Measurements from ENCODE around the gene PPP1R14D.

Gene PPP1R14D

DNA sequence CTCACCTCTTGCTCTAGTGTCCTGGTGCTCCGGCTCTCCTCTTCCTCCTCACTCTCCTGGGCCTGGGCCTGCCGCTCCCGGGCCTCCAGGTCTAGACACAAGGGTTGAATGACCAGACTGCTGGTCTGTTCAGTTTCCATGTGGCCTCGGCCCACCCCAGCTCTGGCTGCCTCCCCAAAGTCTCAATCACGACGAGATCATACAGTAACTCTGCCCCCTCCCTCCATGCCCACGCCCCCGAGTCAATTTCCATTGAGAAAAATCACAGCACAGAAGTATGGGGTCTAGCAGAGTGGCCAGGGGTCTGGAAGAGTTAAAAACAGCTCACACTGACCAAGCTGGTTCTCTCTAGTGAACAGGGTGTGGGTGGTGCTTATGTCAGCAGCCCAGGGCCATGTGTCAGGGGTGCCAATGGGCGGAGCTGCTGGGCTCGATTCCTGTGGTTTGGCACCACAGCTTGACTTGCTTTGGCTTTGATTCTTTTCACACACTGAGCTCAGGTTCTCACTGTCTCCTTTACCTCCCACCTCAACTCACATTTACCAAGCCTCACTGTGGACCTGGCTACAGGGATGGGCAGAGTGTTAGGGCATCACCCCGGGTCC lies 51.9 kb downstream of the PPP1R14D start:
- DNase-seq: no peak

- no peak for DNase-seq
Observed at GRCh38 chr15:40775740-40776536, 52.6 kb downstream of the PPP1R14D start.

DNA sequence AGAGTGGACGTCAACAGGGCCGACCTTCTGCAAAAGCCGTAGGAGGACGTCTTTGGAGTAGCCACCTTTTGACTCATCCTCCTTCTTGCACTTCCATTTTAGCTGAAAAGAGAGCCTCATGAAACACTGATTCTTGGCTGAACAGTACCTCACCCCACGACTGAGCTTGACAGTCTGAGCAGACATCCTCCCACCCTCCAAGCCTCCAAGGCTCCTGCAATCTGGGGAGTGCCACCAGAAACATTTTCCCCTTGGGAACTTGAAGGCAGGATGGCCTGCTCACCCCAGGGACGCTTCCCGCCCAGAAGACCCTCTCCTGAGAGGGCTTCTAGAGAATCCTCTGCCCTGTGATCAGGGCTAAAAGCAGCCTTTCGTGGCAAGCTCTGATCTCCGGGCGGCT lies 53.5 kb downstream of the PPP1R14D start:
- no peak for DNase-seq

- no peak for DNase-seq
Observed at GRCh38 chr15:40773902-40774301, 54.6 kb downstream of the PPP1R14D start.

GRCh38 chr15:40773496-40773895 lies 55.0 kb downstream of the PPP1R14D start:
- no peak for DNase-seq

- no peak for DNase-seq
Observed at GRCh38 chr15:40772014-40772413, 56.5 kb downstream of the PPP1R14D start.

DNA sequence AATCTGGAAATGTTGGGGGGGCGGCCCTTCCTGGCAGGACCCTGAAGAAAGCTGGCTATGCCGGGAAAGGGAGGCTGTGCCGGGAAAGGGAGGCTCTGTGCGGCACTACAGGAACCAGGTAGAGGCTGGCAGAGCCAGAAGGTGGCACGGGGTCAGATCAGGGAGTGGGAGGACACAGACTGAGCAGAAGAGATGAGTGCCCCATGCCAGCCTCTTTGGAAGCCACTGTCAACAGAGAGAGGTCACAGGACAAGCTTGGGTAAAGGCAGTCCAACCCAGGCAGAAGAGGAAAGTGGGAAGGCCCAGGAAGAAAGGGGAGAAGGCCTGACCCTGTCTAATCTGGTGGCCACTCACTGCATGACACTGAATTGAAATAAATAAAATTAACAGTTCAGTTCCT lies 57.3 kb downstream of the PPP1R14D start:
- DNase-seq: no peak

GRCh38 chr15:40770147-40770721 lies 58.3 kb downstream of the PPP1R14D start:
- peak; percentile 74 for DNase-seq

DNA sequence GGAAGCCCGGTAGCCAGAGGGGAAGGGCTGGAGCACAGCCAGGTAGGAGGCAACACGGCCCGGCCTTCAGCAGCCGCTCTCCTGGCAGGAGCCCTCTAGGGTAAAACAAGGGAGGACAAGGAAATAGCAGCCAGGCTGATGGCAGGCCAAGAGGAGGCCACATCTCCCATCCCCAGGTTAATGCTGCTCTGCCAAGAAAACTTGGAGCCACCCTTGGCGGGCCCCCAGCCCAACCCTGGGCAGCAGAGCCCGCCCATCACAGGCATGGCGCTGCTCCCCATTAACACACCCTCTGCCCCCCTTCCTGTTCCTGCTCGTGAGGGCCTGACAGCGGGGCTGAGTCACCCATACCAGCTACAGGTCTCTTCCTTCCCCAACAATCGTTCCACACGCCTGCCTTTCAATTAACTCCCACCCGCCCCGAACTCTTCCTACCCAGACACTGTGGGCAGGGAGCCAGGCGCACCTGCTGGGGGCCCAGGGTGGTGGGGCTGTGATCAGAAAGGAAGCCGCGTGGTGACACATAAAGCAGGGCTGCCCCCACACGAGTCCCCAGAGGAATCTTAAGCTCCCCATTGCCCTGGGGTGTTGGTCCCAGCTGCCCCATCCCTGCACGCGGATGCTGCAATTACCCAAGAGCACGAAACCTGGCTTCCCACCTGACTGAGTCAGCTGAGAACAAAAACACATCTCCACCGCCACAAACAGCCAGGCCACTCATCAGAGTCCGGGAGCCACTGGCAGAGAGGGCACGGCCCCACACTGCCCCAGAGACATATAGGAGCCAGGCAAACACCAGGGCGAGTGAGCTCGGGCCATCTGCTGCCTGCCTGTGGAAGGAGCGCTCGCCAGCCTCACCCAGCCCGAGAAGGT lies 59.0 kb downstream of the PPP1R14D start, which contains the start of gene C15orf62:
TSS of gene C15orf62 (plus strand) at position 707 of the 873 bp plus-strand sequence. CDS start 516 bp downstream, outside the sequence.
- DNase-seq: peak; percentile 79

GRCh38 chr15:40768521-40769273 lies 59.8 kb downstream of the PPP1R14D start:
- no peak for DNase-seq

GRCh38 chr15:40767838-40768500 lies 60.5 kb downstream of the PPP1R14D start:
- no peak for DNase-seq

DNA sequence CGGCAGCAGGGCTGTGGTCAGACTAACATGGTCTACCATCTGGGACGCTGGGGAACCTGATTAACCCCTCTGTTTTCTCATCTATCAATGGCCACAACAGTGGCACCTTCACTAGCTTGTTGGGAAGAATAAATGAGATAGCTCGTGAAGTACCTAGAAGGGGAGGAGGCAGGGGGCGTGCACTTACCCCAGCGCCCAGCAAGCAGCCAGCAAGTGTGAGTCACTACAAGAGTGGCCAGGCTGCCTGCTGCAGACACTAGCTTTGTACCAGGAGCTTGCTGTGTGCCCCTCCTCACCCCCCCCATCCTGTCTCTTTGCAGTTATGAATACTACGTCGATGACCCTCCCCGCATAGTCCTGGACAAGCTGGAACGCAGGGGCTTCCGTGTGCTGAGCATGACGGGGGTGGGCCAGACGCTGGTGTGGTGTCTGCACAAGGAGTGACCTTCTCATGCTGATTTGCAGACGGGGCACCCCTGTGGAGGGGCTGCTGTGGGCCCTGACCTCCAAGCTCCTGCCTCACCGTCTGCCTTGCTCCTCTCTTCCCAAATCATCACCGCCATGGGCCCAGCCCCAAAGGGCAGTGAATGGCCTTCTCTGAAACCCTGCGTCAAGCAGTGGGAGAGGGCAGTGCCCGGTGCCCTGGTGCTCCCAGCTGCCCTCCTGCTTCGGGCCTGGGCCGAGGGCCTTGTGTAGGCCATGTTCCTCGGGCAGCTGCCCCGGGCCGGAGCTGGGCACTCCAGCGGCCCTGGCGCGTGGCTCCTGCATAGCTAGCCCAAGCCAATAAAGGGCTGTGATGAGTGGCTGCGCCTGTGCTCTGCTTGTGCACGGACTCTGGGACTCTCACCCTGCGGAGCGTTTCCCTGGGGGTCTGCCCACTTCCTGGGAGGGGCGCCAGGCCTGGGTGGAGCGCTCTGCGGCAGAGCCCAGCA lies 61.3 kb downstream of the PPP1R14D start:
- peak; percentile 41 for DNase-seq

GRCh38 chr15:40766194-40766815 lies 62.2 kb downstream of the PPP1R14D start:
- no peak for DNase-seq

All from DMS53 (cell line).